ENCODE measurements around the gene ZFP91. TPM values are rescaled to one million over a fixed set of nuclear protein-coding genes. Genes with fewer than 3 reads are reported as not detected.

The ZFP91 gene
- total RNA-seq, 5 donors from 2014 or later (not counting 1 experiment from before 2014, with no cell fraction given): 32.2 to 41.7 (median 34.0) TPM

DNA sequence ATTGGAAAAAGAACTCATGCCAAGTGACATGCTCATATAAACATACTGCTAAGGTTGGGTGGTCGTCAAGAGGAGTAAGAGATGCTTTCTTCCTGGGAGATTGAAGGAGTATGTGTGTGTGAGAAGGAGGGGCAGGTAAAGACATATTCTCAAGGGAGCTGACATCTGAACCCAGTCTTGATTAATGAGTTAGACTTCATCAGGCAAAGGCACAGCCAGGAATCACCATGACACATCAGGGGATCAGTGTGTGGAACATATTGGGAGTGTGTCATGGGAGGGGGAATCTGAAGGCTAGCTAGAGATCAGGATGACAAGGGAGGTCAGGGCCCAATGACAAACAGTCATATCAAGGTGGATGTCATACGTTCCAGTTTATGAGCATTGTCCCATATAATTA lies 58.5 kb downstream of the ZFP91 start:
- Histone ChIP-seq H3K4me3 (ENCODE audit: control insufficient read depth in 1 of 2, extremely low read depth in 1 of 2, low read length in 1 of 2) (no peak overlapping the region), H3K9me3 (no peaks in the 10 kb centered on the region), H3K27me3 (replicated peaks in 1 of 2; ENCODE audit: control insufficient read depth in 2 of 2, extremely low read depth in 1 of 2, insufficient read depth in 2 of 2, low read length in 1 of 2) (no peaks in the 10 kb centered on the region), H3K4me1 (ENCODE audit: control insufficient read depth in 1 of 2, extremely low read depth in 1 of 2, insufficient read depth in 2 of 2, low read length in 2 of 2) (peaks cover 6 to 21% of the 10 kb centered on the region in 2 experiments), H3K36me3 (ENCODE audit: control insufficient read depth in 2 of 2, extremely low read depth in 1 of 2, insufficient read depth in 1 of 2, low read length in 1 of 2) (no peaks in the 10 kb centered on the region), H3K27ac (ENCODE audit: low read length) (no peak overlapping the region)
- ChIA-PET POLR2A (interaction anchor here in 1 of 2 donors (0.6 kb wide), 1 partner anchor 64 kb away, joined by 3 read pairs; no protein-coding TSS in a partner anchor), CTCF (interaction anchor here (0.8 to 1.4 kb wide), 2 partner anchors 9 to 84 kb away, joined by 4 to 5 read pairs; no protein-coding TSS in a partner anchor)
- Mint-ChIP-seq H3K4me1 (peaks cover 20 to 28% (median 25%) of the 10 kb centered on the region in 3 donors), H3K27me3 (no peaks in the 10 kb centered on the region), H3K9me3 (no peaks in the 10 kb centered on the region), H3K4me3 (no peak overlapping the region), H3K36me3 (no peaks in the 10 kb centered on the region), H3K27ac (peak overlapping the region in 1 of 2 donors; percentile 0)
- WGBS (ENCODE audit: insufficient coverage): no CpG with 5 or more reads among the region's 2 CpGs
- no peak for ATAC-seq (replicated peaks in 1 of 4)
- no peak for DNase-seq

DNA sequence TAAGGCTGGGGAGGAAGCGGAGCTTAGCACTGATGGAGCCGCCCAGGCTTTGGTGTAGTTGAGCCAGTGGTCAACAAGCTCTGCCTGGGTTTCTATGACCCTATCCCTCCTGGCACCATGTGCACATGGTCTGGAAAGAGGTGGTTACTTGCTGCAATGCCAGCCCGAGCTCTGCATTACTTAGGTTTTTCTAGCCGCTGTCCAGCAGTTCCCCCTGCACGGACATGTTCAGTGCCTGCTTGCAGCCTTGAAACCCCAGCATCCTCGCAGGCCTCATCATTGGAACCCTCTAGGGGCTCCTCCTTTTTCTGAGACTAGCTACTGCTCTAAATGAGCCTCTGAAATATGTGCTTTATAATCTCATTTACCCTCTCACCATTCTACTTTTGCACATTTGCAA lies 60.2 kb downstream of the ZFP91 start:
- Histone ChIP-seq H3K27me3 (replicated peaks in 1 of 2; ENCODE audit: control insufficient read depth in 2 of 2, extremely low read depth in 1 of 2, insufficient read depth in 2 of 2, low read length in 1 of 2) (no peaks in the 10 kb centered on the region), H3K36me3 (ENCODE audit: control insufficient read depth in 2 of 2, extremely low read depth in 1 of 2, insufficient read depth in 1 of 2, low read length in 1 of 2) (no peaks in the 10 kb centered on the region), H3K9me3 (no peaks in the 10 kb centered on the region), H3K4me1 (ENCODE audit: control insufficient read depth in 1 of 2, extremely low read depth in 1 of 2, insufficient read depth in 2 of 2, low read length in 2 of 2) (peaks cover 6 to 21% of the 10 kb centered on the region in 2 experiments), H3K27ac (ENCODE audit: low read length) (no peak overlapping the region), H3K4me3 (ENCODE audit: control insufficient read depth in 1 of 2, extremely low read depth in 1 of 2, low read length in 1 of 2) (no peak overlapping the region)
- ChIA-PET POLR2A (no interaction called here), CTCF (interaction anchor here (0.6 to 1.3 kb wide), 4 partner anchors 8 to 1806 kb away, joined by 3 read pairs; no protein-coding TSS in a partner anchor)
- peak overlapping the region in 1 of 2 donors; percentile 93 for H3K27ac Mint-ChIP-seq
- peaks cover 20 to 29% (median 25%) of the 10 kb centered on the region in 3 donors for H3K4me1 Mint-ChIP-seq
- H3K27me3 Mint-ChIP-seq: no peaks in the 10 kb centered on the region
- no peak overlapping the region for H3K4me3 Mint-ChIP-seq
- DNase-seq (no peak), ATAC-seq (replicated peaks in 1 of 4) (no peak)
- H3K36me3 Mint-ChIP-seq: no peaks in the 10 kb centered on the region
- WGBS (ENCODE audit: insufficient coverage): 95% methylated on average over 6 of the region's 6 CpGs
- H3K9me3 Mint-ChIP-seq: no peaks in the 10 kb centered on the region

DNA sequence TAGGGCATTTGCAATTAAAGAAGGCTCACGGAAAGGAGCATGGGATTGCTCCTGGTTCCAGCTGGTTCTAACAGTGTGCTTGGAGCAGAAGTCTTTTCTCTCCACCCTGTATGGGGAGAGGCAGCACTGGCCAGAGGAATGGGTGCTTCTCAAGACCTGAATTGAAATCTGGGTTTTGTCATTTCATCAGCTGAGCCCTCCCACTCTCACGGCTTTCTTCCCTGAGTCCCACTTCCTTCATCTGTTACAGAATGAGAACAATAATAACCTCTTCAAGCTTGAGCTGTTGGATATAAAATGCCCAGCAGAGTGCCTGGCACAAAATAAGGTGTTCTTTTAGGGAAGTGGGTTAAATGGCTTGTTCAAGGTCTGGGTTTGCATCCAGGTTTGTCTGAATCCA lies 60.8 kb downstream of the ZFP91 start:
- Histone ChIP-seq H3K27me3 (replicated peaks in 1 of 2; ENCODE audit: control insufficient read depth in 2 of 2, extremely low read depth in 1 of 2, insufficient read depth in 2 of 2, low read length in 1 of 2) (no peaks in the 10 kb centered on the region), H3K4me3 (ENCODE audit: control insufficient read depth in 1 of 2, extremely low read depth in 1 of 2, low read length in 1 of 2) (no peak overlapping the region), H3K9me3 (no peaks in the 10 kb centered on the region), H3K27ac (ENCODE audit: low read length) (no peak overlapping the region), H3K4me1 (ENCODE audit: control insufficient read depth in 1 of 2, extremely low read depth in 1 of 2, insufficient read depth in 2 of 2, low read length in 2 of 2) (peaks cover 6 to 21% of the 10 kb centered on the region in 2 experiments), H3K36me3 (ENCODE audit: control insufficient read depth in 2 of 2, extremely low read depth in 1 of 2, insufficient read depth in 1 of 2, low read length in 1 of 2) (no peaks in the 10 kb centered on the region)
- Mint-ChIP-seq H3K9me3 (peaks cover 0 to 4% (median 0%) of the 10 kb centered on the region in 3 donors), H3K4me3 (peak overlapping the region in 2 of 3 donors; percentile 6 to 48), H3K27me3 (no peaks in the 10 kb centered on the region), H3K27ac (peak overlapping the region; percentile 86 to 93), H3K36me3 (no peaks in the 10 kb centered on the region), H3K4me1 (peaks cover 20 to 29% (median 25%) of the 10 kb centered on the region in 3 donors)
- WGBS (ENCODE audit: insufficient coverage): 100% methylated on average over 1 of the region's 2 CpGs
- ChIA-PET POLR2A (no interaction called here), CTCF (interaction anchor here (0.6 to 1.0 kb wide), 4 partner anchors 8 to 33 kb away, joined by 3 to 4 read pairs (median 4); no protein-coding TSS in a partner anchor)
- DNase-seq (no peak), ATAC-seq (replicated peaks in 1 of 4) (no peak)

GRCh38 chr11:58640386-58641023 lies 61.6 kb downstream of the ZFP91 start:
- Mint-ChIP-seq H3K4me1 (peaks cover 20 to 29% (median 25%) of the 10 kb centered on the region in 3 donors), H3K36me3 (no peaks in the 10 kb centered on the region), H3K4me3 (peak overlapping the region in 2 of 3 donors; percentile 6 to 48), H3K27me3 (no peaks in the 10 kb centered on the region), H3K27ac (peak overlapping the region; percentile 86 to 93), H3K9me3 (peaks cover 0 to 4% (median 0%) of the 10 kb centered on the region in 3 donors)
- H3K27me3 ChIP-seq (replicated peaks in 1 of 2; ENCODE audit: control insufficient read depth in 2 of 2, extremely low read depth in 1 of 2, insufficient read depth in 2 of 2, low read length in 1 of 2): no peaks in the 10 kb centered on the region
- no peaks in the 10 kb centered on the region for H3K9me3 ChIP-seq
- H3K27ac ChIP-seq (ENCODE audit: low read length): peak overlapping the region; percentile 40
- ChIA-PET CTCF (interaction anchor here (0.6 to 1.0 kb wide), 4 partner anchors 7 to 32 kb away, joined by 3 to 4 read pairs (median 4); no protein-coding TSS in a partner anchor), POLR2A (no interaction called here)
- no peak overlapping the region for H3K4me3 ChIP-seq (ENCODE audit: control insufficient read depth in 1 of 2, extremely low read depth in 1 of 2, low read length in 1 of 2)
- ATAC-seq (replicated peaks in 1 of 4) (peak; percentile 75 to 91 (median 84)), DNase-seq (peak in 1 of 35 experiments; percentile 47)
- H3K4me1 ChIP-seq (ENCODE audit: control insufficient read depth in 1 of 2, extremely low read depth in 1 of 2, insufficient read depth in 2 of 2, low read length in 2 of 2): peaks cover 6 to 21% of the 10 kb centered on the region in 2 experiments
- H3K36me3 ChIP-seq (ENCODE audit: control insufficient read depth in 2 of 2, extremely low read depth in 1 of 2, insufficient read depth in 1 of 2, low read length in 1 of 2): no peaks in the 10 kb centered on the region
- WGBS (ENCODE audit: insufficient coverage): no CpG with 5 or more reads among the region's 1 CpG

- DNase-seq: no peak
- 100% methylated on average over 2 of the region's 3 CpGs for WGBS (ENCODE audit: insufficient coverage)
- ATAC-seq (replicated peaks in 1 of 4): no peak
- Histone ChIP-seq H3K9me3 (no peaks in the 10 kb centered on the region), H3K4me1 (ENCODE audit: control insufficient read depth in 1 of 2, extremely low read depth in 1 of 2, insufficient read depth in 2 of 2, low read length in 2 of 2) (peaks cover 6 to 21% of the 10 kb centered on the region in 2 experiments), H3K36me3 (ENCODE audit: control insufficient read depth in 2 of 2, extremely low read depth in 1 of 2, insufficient read depth in 1 of 2, low read length in 1 of 2) (no peaks in the 10 kb centered on the region), H3K27ac (ENCODE audit: low read length) (peak overlapping the region; percentile 40), H3K4me3 (ENCODE audit: control insufficient read depth in 1 of 2, extremely low read depth in 1 of 2, low read length in 1 of 2) (no peak overlapping the region), H3K27me3 (replicated peaks in 1 of 2; ENCODE audit: control insufficient read depth in 2 of 2, extremely low read depth in 1 of 2, insufficient read depth in 2 of 2, low read length in 1 of 2) (no peaks in the 10 kb centered on the region)
- peaks cover 20 to 29% (median 25%) of the 10 kb centered on the region in 3 donors for H3K4me1 Mint-ChIP-seq
- CTCF ChIA-PET: no interaction called here
- no peak overlapping the region for H3K4me3 Mint-ChIP-seq
- POLR2A ChIA-PET: no interaction called here
- peaks cover 4 to 5% (median 5%) of the 10 kb centered on the region in 3 donors for H3K9me3 Mint-ChIP-seq
- H3K36me3 Mint-ChIP-seq: peaks cover 2% of the 10 kb centered on the region
- no peaks in the 10 kb centered on the region for H3K27me3 Mint-ChIP-seq
- H3K27ac Mint-ChIP-seq: peak overlapping the region; percentile 86 to 93
Observed at GRCh38 chr11:58641341-58641740, 62.5 kb downstream of the ZFP91 start.

DNA sequence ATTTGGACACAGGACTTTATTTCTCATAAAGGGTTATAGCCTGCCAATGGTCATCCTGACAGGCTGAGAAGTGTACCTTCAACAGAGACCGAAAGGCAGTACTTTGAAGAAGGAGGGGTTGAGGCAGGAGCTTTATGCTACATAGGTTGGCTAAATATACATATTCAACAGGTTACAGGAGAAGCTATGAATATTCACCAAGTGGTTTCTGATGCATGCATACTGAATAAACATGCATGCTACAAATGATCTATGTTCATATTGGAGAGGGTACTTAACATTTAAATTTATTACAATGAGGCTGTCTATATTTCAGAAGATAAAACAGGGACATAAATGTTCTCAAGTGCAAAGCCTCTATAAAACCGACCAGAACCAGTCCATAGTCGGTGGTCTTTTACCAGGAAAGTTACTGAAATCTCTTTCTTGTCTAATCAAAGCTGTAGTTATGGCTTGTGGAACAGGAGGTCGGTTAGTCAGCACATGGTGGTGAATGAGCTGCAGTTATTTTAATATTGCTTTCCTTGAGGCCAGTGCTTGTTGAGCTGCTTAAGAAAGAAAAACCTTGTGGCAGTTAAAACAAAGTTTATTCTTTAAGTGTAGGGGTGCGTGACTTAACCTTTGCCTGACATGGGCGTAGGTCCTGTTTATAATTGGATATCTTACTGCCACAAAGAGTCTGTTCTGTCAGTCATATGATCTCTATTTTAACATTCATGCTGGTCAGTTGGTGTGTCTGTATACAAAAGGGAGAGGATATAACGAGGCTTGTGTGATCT lies 63.1 kb downstream of the ZFP91 start:
- ChIA-PET CTCF (interaction anchor here in 1 of 2 donors (0.9 kb wide), 1 partner anchor 10 kb away, joined by 3 read pairs; no protein-coding TSS in a partner anchor), POLR2A (no interaction called here)
- no peaks in the 10 kb centered on the region for H3K36me3 ChIP-seq (ENCODE audit: control insufficient read depth in 2 of 2, extremely low read depth in 1 of 2, insufficient read depth in 1 of 2, low read length in 1 of 2)
- peak overlapping the region; percentile 36 to 93 for H3K27ac Mint-ChIP-seq
- no peaks in the 10 kb centered on the region for H3K27me3 ChIP-seq (replicated peaks in 1 of 2; ENCODE audit: control insufficient read depth in 2 of 2, extremely low read depth in 1 of 2, insufficient read depth in 2 of 2, low read length in 1 of 2)
- DNase-seq (no peak), ATAC-seq (replicated peaks in 1 of 4) (no peak)
- H3K4me1 Mint-ChIP-seq: peaks cover 20 to 29% (median 25%) of the 10 kb centered on the region in 3 donors
- H3K9me3 ChIP-seq: no peaks in the 10 kb centered on the region
- H3K4me1 ChIP-seq (ENCODE audit: control insufficient read depth in 1 of 2, extremely low read depth in 1 of 2, insufficient read depth in 2 of 2, low read length in 2 of 2): peaks cover 6 to 21% of the 10 kb centered on the region in 2 experiments
- no peak overlapping the region for H3K4me3 Mint-ChIP-seq
- H3K4me3 ChIP-seq (ENCODE audit: control insufficient read depth in 1 of 2, extremely low read depth in 1 of 2, low read length in 1 of 2): no peak overlapping the region
- H3K9me3 Mint-ChIP-seq: peaks cover 4 to 11% (median 9%) of the 10 kb centered on the region in 3 donors
- H3K27me3 Mint-ChIP-seq: no peaks in the 10 kb centered on the region
- peaks cover 9% of the 10 kb centered on the region for H3K36me3 Mint-ChIP-seq
- no peak overlapping the region for H3K27ac ChIP-seq (ENCODE audit: low read length)
- WGBS (ENCODE audit: insufficient coverage): no CpG with 5 or more reads among the region's 7 CpGs
